ENCODE measurements around the gene TENM3.
A peak's percentile ranks its signal among the peaks of the same experiment; 100 is the strongest.

Gene TENM3

GRCh38 chr4:182555997-182556418, 312.8 kb downstream of the TENM3 start:
- H3K4me3 ChIP-seq (ENCODE audit: low read length), result peak overlapping the region; percentile 6
- peaks cover 66% of the 10 kb centered on the region for H3K4me1 ChIP-seq (ENCODE audit: control insufficient read depth, low read depth, low read length)
- peak overlapping the region; percentile 1 for H3K9ac ChIP-seq (ENCODE audit: low read length)
- no peaks in the 10 kb centered on the region for H3K36me3 ChIP-seq (ENCODE audit: control insufficient read depth, low read depth, low read length)
- peak overlapping the region; percentile 4 for H3K27ac ChIP-seq (ENCODE audit: low read length)
- H3K9me3 ChIP-seq (ENCODE audit: control insufficient read depth, low read depth, low read length), result no peaks in the 10 kb centered on the region
- H3K27me3 ChIP-seq (ENCODE audit: control insufficient read depth, insufficient read depth, low read length), result no peaks in the 10 kb centered on the region

- H3K4me3 ChIP-seq (ENCODE audit: low read length), result no peak overlapping the region
- peak overlapping the region; percentile 62 for H3K27ac ChIP-seq (ENCODE audit: low read length)
- no peaks in the 10 kb centered on the region for H3K9me3 ChIP-seq (ENCODE audit: control insufficient read depth, low read depth, low read length)
- H3K36me3 ChIP-seq (ENCODE audit: control insufficient read depth, low read depth, low read length), result no peaks in the 10 kb centered on the region
- peaks cover 71% of the 10 kb centered on the region for H3K4me1 ChIP-seq (ENCODE audit: control insufficient read depth, low read depth, low read length)
- no peaks in the 10 kb centered on the region for H3K27me3 ChIP-seq (ENCODE audit: control insufficient read depth, insufficient read depth, low read length)
- no peak overlapping the region for H3K9ac ChIP-seq (ENCODE audit: low read length)
Measured at GRCh38 chr4:182556580-182556979, 313.4 kb downstream of the TENM3 start.

DNA sequence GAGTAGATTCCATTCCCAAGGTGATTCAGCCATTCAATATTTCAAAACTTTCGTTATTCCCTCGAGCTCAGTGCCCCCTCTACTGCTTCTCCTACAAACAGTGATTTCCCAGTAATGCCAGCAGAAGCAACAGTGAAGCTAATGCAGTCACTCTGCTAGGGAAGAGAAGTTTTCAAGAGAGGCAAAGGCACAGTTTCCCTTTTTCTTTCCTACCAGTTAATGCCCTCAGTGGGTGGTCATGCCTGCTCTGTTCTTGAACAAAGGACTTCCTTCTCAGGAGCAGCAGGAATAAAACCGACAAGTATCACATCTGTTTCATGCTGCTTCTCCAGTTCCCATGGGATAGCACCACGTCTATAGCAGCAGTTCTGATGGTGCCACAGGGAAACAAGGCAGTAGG, 317.2 kb downstream of the TENM3 start:
- peak overlapping the region; percentile 39 for H3K9ac ChIP-seq (ENCODE audit: low read length)
- H3K4me3 ChIP-seq (ENCODE audit: low read length), result peak overlapping the region; percentile 48
- H3K27ac ChIP-seq (ENCODE audit: low read length), result peak overlapping the region; percentile 66
- H3K4me1 ChIP-seq (ENCODE audit: control insufficient read depth, low read depth, low read length), result peaks cover 63% of the 10 kb centered on the region
- H3K9me3 ChIP-seq (ENCODE audit: control insufficient read depth, low read depth, low read length), result no peaks in the 10 kb centered on the region
- H3K27me3 ChIP-seq (ENCODE audit: control insufficient read depth, insufficient read depth, low read length), result no peaks in the 10 kb centered on the region
- H3K36me3 ChIP-seq (ENCODE audit: control insufficient read depth, low read depth, low read length), result no peaks in the 10 kb centered on the region

DNA sequence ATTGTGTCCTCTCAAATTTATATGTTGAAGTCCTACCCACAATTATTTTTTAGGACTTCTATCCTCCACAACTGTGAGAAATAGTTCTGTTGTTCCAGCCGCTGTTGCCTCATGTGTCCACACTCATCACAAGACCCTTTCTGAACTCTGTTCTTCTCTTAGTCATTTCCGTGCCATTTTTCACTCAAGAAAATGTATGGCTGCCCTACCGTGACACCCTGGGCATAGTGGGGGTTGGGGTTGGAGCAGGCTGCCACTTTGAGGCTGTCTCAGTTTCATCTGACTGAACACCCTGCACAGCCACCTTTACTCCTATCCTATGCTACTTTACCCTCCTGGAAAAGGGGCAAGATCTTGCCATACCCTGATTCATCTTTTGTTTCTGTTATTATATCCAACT, 319.1 kb downstream of the TENM3 start:
- Histone ChIP-seq H3K27ac (ENCODE audit: low read length) (no peak overlapping the region), H3K9me3 (ENCODE audit: control insufficient read depth, low read depth, low read length) (no peaks in the 10 kb centered on the region), H3K27me3 (ENCODE audit: control insufficient read depth, insufficient read depth, low read length) (no peaks in the 10 kb centered on the region), H3K4me1 (ENCODE audit: control insufficient read depth, low read depth, low read length) (peaks cover 58% of the 10 kb centered on the region), H3K4me3 (ENCODE audit: low read length) (no peak overlapping the region), H3K36me3 (ENCODE audit: control insufficient read depth, low read depth, low read length) (no peaks in the 10 kb centered on the region), H3K9ac (ENCODE audit: low read length) (no peak overlapping the region)

DNA sequence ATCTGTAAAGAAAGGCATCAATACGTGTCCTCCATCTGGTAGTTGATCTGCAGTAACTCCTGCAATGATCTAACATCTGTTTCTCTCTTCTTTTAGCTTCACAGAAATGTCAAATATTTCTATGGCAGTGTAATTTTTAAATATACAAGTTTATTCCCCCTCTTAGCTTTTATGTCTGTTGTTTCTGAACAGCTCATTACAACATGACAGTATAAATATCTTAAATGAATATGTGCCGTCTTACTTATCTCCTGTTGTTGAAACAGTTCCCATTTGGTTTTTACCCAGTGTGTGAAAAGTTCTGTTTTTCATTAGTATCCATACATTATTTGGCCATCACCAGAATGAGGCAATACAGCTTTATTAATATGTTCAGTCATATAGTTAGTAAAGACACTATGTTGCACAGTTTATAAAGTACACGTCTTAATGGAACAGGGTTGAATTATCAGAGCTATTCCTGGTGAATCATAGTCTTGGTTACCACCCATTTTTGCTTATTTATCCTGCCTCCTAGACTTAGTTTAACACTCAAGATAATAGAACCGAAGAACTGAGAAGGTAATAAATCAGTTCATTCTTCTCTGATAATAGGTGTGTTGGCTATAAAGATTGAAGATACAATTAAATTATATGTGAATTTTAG, 321.6 kb downstream of the TENM3 start:
- Histone ChIP-seq H3K36me3 (ENCODE audit: control insufficient read depth, low read depth, low read length) (no peaks in the 10 kb centered on the region), H3K4me1 (ENCODE audit: control insufficient read depth, low read depth, low read length) (peaks cover 34% of the 10 kb centered on the region), H3K9me3 (ENCODE audit: control insufficient read depth, low read depth, low read length) (no peaks in the 10 kb centered on the region), H3K9ac (ENCODE audit: low read length) (no peak overlapping the region), H3K4me3 (ENCODE audit: low read length) (no peak overlapping the region), H3K27ac (ENCODE audit: low read length) (no peak overlapping the region), H3K27me3 (ENCODE audit: control insufficient read depth, insufficient read depth, low read length) (no peaks in the 10 kb centered on the region)

- H3K9ac ChIP-seq (ENCODE audit: low read length), result no peak overlapping the region
- H3K4me3 ChIP-seq (ENCODE audit: low read length), result no peak overlapping the region
- H3K36me3 ChIP-seq (ENCODE audit: control insufficient read depth, low read depth, low read length), result no peaks in the 10 kb centered on the region
- no peaks in the 10 kb centered on the region for H3K9me3 ChIP-seq (ENCODE audit: control insufficient read depth, low read depth, low read length)
- no peak overlapping the region for H3K27ac ChIP-seq (ENCODE audit: low read length)
- no peaks in the 10 kb centered on the region for H3K27me3 ChIP-seq (ENCODE audit: control insufficient read depth, insufficient read depth, low read length)
- peaks cover 22% of the 10 kb centered on the region for H3K4me1 ChIP-seq (ENCODE audit: control insufficient read depth, low read depth, low read length)
Measured at GRCh38 chr4:182567119-182567518, 323.9 kb downstream of the TENM3 start.

GRCh38 chr4:182569561-182569960, 326.4 kb downstream of the TENM3 start:
- Histone ChIP-seq H3K9ac (ENCODE audit: low read length) (no peak overlapping the region), H3K4me3 (ENCODE audit: low read length) (no peak overlapping the region), H3K36me3 (ENCODE audit: control insufficient read depth, low read depth, low read length) (no peaks in the 10 kb centered on the region), H3K27ac (ENCODE audit: low read length) (no peak overlapping the region), H3K4me1 (ENCODE audit: control insufficient read depth, low read depth, low read length) (peaks cover 17% of the 10 kb centered on the region), H3K9me3 (ENCODE audit: control insufficient read depth, low read depth, low read length) (no peaks in the 10 kb centered on the region), H3K27me3 (ENCODE audit: control insufficient read depth, insufficient read depth, low read length) (no peaks in the 10 kb centered on the region)

GRCh38 chr4:182574706-182575105, 331.5 kb downstream of the TENM3 start:
- H3K27ac ChIP-seq (ENCODE audit: low read length), result no peak overlapping the region
- no peaks in the 10 kb centered on the region for H3K27me3 ChIP-seq (ENCODE audit: control insufficient read depth, insufficient read depth, low read length)
- H3K4me1 ChIP-seq (ENCODE audit: control insufficient read depth, low read depth, low read length), result peaks cover 19% of the 10 kb centered on the region
- H3K9me3 ChIP-seq (ENCODE audit: control insufficient read depth, low read depth, low read length), result no peaks in the 10 kb centered on the region
- no peak overlapping the region for H3K4me3 ChIP-seq (ENCODE audit: low read length)
- peak overlapping the region; percentile 47 for H3K9ac ChIP-seq (ENCODE audit: low read length)
- H3K36me3 ChIP-seq (ENCODE audit: control insufficient read depth, low read depth, low read length), result no peaks in the 10 kb centered on the region

- no peak overlapping the region for H3K27ac ChIP-seq (ENCODE audit: low read length)
- no peaks in the 10 kb centered on the region for H3K9me3 ChIP-seq (ENCODE audit: control insufficient read depth, low read depth, low read length)
- peaks cover 19% of the 10 kb centered on the region for H3K4me1 ChIP-seq (ENCODE audit: control insufficient read depth, low read depth, low read length)
- H3K27me3 ChIP-seq (ENCODE audit: control insufficient read depth, insufficient read depth, low read length), result no peaks in the 10 kb centered on the region
- no peaks in the 10 kb centered on the region for H3K36me3 ChIP-seq (ENCODE audit: control insufficient read depth, low read depth, low read length)
- H3K4me3 ChIP-seq (ENCODE audit: low read length), result no peak overlapping the region
- peak overlapping the region; percentile 47 for H3K9ac ChIP-seq (ENCODE audit: low read length)
Measured at GRCh38 chr4:182575225-182575624, 332.0 kb downstream of the TENM3 start.

DNA sequence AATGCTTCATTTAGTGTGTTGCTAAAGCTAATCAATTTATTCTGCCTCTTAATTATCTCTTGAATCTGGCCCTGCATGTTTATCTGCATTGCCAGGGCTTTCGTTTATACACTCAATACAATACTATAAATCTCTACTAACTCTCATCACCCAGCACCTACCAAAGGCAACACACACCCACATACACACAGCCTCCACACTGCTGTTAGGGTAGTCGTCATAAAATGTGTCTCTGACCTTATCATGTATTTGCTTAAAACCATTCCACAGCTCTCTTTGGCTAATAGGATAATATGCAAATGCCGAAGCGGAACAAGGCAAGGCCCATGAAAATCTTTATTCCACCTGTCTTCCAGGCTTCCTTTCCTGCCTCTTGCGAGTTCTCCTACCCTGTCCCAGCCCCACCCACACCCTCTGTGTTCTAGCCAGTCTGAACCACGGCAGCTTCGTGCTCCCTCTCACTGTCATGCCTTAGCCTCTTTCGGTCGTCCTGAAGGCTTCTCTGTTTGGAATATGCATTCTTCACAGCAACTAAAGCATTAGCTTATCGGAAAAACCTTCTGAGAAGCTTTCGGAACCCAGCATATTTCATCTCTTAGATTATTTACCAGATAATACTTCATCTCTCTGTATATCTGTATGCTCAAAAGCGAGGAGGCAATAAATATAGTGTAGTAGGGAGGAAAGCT, 333.5 kb downstream of the TENM3 start:
- no peaks in the 10 kb centered on the region for H3K27me3 ChIP-seq (ENCODE audit: control insufficient read depth, insufficient read depth, low read length)
- peaks cover 19% of the 10 kb centered on the region for H3K4me1 ChIP-seq (ENCODE audit: control insufficient read depth, low read depth, low read length)
- H3K36me3 ChIP-seq (ENCODE audit: control insufficient read depth, low read depth, low read length), result no peaks in the 10 kb centered on the region
- no peaks in the 10 kb centered on the region for H3K9me3 ChIP-seq (ENCODE audit: control insufficient read depth, low read depth, low read length)
- H3K9ac ChIP-seq (ENCODE audit: low read length), result no peak overlapping the region
- no peak overlapping the region for H3K27ac ChIP-seq (ENCODE audit: low read length)
- no peak overlapping the region for H3K4me3 ChIP-seq (ENCODE audit: low read length)

GRCh38 chr4:182577411-182577810, 334.2 kb downstream of the TENM3 start:
- H3K9me3 ChIP-seq (ENCODE audit: control insufficient read depth, low read depth, low read length), result no peaks in the 10 kb centered on the region
- no peaks in the 10 kb centered on the region for H3K36me3 ChIP-seq (ENCODE audit: control insufficient read depth, low read depth, low read length)
- H3K27ac ChIP-seq (ENCODE audit: low read length), result no peak overlapping the region
- no peak overlapping the region for H3K9ac ChIP-seq (ENCODE audit: low read length)
- no peak overlapping the region for H3K4me3 ChIP-seq (ENCODE audit: low read length)
- no peaks in the 10 kb centered on the region for H3K27me3 ChIP-seq (ENCODE audit: control insufficient read depth, insufficient read depth, low read length)
- H3K4me1 ChIP-seq (ENCODE audit: control insufficient read depth, low read depth, low read length), result peaks cover 19% of the 10 kb centered on the region

- no peaks in the 10 kb centered on the region for H3K36me3 ChIP-seq (ENCODE audit: control insufficient read depth, low read depth, low read length)
Measured at GRCh38 chr4:182578402-182578801, 335.2 kb downstream of the TENM3 start.

More at GRCh38 chr4:182578402-182578801, 335.2 kb downstream of the TENM3 start:
- H3K4me3 ChIP-seq (ENCODE audit: low read length), result no peak overlapping the region
- peaks cover 19% of the 10 kb centered on the region for H3K4me1 ChIP-seq (ENCODE audit: control insufficient read depth, low read depth, low read length)
- H3K27ac ChIP-seq (ENCODE audit: low read length), result no peak overlapping the region
- no peaks in the 10 kb centered on the region for H3K9me3 ChIP-seq (ENCODE audit: control insufficient read depth, low read depth, low read length)
- H3K9ac ChIP-seq (ENCODE audit: low read length), result no peak overlapping the region
- H3K27me3 ChIP-seq (ENCODE audit: control insufficient read depth, insufficient read depth, low read length), result no peaks in the 10 kb centered on the region
